NCI-H1048 (cell line): ENCODE data around the gene PLCB2.

ENCODE experiments used
- DNase-seq: peaks from one replicate; lab custom pipeline; 2025; lab: John Stamatoyannopoulos, UW

Gene PLCB2

DNA sequence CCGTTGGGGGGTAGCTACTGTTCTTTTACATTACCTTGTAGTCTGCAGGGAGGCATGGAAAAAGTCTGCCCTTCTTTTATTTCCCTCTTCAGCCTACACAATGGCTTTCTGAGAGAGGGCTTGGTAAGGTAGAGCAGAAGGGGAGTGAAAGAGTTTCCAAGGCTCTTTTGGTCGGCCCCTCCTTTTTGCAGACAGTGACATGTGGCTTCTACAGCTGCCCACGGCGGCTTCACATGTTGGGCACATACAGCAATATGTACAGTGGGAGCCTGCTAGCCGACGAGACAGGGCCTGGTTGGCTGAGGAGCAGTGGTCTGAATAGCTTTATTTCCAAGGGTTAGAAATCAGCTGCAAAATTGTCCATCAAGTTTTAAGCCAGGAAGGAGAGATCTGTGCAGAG is 19.7 kb upstream of the PLCB2 start:
- no peak for DNase-seq

DNA sequence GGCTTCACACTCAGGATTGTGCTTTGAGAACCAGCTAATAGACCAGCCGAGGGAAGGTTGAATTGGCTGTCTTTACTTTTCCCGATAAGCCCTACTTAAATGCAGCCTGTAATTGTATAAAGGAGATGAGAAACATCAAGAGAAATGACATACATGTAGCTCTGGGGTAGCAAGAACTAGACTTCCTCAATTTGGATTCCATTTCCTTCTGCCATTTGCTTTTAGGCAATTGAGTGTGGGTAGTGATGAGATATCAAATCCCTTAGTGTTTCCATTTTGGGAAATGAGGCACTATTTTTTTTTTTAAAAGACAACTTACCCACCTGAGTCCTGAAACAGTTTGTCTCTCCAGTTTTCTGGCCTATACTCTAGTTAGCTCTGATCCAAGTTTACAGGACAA is 18.0 kb upstream of the PLCB2 start:
- no peak for DNase-seq

GRCh38 chr15:40325188-40325587 is 17.5 kb upstream of the PLCB2 start:
- no peak for DNase-seq

DNA sequence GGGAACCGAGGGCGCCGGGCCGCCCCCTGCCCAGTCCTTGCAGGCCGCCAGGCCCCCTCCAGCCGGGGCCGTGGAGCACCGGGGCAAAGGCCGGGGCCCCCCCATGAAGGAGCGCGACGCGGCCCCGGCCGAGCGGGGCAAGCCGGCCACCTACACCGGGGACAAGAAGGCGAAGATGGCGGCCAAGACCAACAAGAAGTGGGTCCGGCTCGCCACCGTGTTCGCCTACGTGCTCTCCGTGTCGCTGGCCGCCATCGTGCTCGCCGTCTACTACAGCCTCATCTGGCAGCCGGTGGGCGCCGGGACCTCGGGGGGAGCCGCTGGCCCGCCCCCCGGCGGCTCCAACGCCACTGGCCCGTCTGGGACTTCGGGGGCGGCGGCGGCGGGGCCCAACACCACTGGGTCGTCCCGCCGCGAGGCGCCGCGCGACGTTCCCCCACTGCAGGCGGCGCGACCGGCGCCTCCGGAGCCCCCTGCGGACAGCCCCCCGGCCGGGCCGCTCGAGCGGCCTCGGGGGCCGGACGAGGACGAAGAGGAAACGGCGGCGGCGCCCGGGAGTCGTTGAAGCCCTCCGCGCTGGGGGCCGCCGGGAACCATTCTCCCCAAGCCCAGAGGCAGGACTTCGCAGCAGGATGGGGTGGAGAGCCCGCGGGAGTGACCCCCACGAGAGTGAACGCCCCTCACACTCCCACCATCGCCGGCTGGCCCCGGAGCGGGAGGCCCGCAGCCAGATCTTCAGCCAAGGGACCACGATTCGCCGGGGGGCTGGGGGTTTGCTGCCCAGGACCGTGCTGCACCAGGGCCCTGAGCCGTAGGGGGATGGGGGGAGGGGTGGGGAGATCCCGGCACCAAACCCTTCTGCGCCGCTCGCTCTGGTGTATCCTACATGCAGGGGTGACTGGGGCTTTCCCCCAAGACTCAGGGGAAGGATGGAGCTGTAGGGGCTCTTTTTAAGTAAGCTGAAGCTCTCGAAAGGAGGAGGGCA is 16.5 kb upstream of the PLCB2 start:
- no peak for DNase-seq

GRCh38 chr15:40323239-40323952 is 15.7 kb upstream of the PLCB2 start, which contains the start of gene INAFM2:
TSS of gene INAFM2 (plus strand) at chr15:40323692. CDS start at chr15:40324056, 364 bp downstream.
- DNase-seq: peak; percentile 85

DNA sequence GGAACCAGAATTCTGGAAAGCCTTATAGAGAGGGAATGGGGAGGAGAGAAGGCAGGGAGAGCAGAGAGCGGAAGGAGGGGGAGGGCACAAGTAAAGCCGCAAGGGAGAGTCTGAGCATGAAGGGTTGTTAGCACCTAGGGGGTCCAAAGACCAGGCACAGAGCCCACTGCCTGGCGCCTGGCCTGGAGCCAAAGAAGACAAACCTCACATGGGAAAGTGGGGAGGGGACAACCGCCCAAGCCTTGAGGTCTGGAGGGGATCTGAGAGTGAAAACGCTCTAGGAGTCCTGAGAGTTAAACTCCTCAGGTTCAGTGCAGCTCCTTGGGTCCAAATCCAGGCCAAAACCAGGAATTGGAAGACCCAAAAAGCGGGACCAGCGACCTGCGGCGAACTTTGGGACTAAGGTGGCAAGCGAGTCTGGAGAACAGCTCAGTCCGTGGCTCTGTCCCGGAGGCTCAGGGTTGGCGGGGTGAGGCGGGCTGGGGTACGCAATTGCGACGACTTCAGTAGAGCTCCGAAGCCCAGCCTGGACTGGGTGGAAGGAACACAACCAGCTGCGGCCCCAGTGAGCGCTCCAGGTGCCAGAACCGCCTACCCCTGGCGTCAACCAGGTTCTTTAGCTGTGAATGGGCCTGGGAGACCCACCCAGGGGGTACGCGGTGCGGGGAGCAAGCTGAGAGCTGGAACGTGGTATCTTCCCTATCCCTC is 14.9 kb upstream of the PLCB2 start:
- DNase-seq: no peak

- DNase-seq: peak; percentile 43
These were observed 13.2 kb upstream of the PLCB2 start for GRCh38 chr15:40320931-40321371.

GRCh38 chr15:40320409-40320808 is 12.7 kb upstream of the PLCB2 start:
- DNase-seq: no peak

DNA sequence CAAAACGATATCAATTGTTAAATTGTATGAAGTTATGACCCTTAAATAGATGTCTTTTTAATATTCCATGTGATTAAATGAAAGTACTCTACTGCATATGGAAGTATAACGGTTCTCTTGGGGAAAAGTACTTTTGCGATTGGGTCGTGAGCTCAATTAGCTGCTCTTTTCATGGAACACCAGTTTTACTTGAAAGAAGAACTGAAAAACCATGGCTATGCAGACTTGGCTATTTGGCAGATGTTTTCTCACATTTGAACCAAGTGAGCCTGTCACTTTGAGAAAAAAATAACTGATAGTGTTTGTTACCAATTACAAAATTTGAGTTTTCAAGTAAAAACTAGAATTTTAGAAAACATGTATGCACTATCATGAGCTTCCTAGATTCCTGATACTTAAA is 9.8 kb upstream of the PLCB2 start:
- DNase-seq: no peak

DNA sequence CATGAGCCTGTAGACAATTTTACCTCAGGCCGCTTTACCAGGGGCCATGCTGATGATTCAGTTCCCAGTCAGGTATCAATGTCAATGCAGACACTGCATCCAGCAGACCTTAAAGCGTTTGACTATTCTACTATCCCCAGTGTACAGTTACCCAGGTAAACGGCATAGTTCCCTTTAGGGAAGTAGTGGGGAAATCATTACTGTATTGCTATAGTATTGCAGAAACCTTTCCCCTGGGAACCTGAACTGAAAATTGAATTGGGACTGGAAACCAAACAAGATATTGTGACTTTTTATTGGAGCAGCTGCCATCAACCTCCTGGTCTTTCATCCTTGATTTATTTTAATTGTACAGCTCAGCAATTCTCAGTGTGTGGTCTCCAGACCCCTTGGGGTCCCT is 9.2 kb upstream of the PLCB2 start:
- DNase-seq: no peak

GRCh38 chr15:40314723-40315276 is 7.1 kb upstream of the PLCB2 start:
- no peak for DNase-seq

DNA sequence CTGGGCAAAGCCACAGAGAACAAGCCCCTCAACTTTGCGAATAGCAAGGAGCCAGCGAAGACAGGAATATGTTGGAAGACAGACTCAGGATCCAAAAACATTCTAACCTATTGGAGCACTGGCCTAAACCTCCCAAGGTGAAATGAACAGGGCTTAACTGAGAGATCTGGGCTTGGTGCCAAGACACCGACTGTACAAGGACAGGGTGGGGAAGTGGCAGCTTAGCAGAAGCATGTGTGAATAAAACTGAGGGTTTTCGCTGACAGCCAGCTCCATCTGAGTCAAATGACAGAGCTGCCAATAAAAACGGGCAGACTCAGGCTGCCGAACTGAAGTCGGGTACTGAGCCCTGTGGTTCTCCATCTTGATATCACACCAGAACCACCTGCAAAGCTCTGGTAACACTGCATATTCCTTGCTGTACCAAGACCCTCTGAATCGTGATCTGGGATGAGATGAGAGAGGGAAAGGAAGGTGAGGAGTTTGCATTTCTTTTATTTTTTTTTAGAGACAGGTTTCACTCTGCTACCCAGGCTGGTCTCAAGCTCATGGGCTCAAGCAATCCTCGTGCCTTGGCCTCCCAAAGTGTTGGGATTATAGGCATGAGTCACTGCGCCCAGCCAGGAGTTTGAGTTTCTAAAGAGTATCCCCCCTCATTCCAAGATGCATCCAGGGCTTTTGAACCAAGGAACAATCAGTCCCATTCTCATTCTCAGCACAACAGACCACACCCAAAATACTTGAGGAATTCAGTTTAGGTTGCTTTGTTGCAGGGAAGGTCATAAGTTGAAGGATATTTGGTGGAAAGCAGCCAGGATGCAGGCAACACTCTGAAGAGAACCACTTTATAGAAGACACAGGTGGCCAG is 6.0 kb upstream of the PLCB2 start:
- peak; percentile 61 for DNase-seq

DNA sequence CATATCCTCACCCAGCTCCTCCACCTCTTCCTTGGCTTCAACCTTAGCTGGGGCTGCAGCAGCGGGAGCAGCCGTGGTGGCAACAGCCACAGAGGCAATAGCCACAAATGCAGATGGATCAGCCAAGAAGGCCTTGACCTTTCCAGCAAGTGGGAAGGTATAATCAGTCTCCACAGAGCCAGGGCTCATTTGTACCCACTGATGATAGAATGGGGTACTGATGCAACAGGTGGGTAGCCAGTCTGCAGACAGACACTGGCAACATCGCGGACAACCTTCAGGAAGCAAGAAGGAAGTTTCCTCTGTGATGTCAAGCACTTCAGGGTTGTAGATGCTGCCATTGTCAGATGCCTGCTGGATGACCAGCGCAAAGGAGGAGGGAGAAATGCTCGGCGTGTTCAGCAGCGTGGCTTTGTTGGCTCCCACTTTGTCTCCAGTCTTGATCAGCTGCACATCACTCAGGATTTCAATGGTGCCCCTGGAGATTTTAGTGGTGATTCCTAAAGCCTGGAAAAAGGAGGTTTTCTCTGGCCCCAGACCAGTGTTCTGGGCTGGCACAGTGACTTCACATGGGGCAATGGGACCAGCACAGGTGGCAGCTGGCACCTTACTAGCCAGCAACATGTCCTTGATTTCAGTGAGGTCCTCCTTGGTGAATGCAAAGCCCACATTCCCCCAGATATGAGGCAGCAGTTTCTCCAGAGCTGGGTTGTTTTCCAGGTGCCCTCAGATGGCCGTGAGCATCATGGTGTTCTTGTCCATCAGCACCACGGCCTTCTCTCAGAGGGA is 4.8 kb upstream of the PLCB2 start:
- DNase-seq: no peak

GRCh38 chr15:40310993-40311392 is 3.3 kb upstream of the PLCB2 start:
- DNase-seq: no peak

DNA sequence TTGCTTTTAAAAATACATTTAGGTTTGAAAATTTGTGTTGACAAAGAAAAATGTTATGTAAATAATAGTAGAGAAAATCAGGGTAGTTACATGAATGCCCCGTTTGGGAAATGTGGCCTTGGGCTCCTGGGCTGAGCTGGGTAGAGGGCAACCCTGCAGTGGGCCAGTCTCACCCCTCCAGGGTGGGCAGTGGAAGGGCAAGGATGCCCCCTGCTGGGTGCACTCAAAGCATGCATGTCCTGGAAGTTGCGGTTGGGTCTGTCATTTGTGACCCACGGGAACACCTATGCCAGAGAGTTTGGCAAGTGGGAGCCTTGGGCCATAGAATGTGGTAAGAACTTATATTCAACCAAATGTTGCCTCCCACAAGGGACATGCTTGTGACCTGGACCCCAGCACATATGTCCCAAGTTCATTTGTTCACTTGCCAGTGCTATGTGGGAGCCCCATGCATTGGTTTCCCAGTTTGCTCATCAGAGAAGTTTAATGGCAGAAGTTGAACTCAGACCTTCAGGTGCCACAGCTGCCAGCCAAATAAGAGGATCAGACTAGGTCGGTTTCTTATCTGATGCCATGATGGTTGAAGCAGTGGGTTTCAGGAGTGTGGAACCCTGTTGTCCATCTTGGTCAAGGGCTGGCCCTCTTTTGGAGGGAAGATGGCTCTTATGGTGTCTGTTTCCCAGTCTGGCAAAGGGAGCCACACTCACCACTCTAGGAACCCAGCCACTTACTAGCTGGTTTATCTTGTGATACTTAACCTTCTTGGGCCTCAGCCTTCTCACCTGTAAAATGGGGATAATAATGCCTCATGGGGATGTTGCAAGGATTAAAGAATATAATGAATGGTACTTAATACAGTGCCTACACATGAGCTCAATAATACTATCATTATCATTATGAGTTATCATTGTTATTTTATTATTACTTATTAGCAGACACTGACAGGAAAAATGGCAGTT is 2.5 kb upstream of the PLCB2 start:
- no peak for DNase-seq

DNA sequence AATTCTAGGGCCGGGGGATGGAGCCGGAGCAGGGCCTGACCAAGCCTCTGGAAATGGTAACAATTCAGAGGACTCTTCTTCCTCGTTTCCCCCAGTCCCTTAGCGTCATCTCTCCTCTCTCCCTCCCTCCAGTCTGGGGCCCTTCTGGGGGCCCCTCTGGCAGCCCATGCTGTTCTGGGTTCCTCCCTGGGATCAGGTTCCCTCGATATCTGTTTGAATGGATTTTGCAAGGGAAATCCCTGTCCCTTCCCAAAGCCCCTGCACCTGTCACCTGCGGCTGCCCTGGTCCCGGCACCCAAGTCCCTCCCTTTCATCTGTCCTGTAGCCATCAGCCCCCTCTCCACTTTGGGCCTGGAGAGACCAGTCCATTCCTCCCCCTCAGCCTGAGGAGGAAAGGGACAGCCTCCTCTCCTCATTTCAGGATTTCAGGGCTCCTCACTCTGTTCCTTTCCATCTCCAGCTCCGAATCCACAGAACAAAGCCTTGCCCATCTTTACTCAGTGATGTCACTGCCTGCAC is 1.7 kb upstream of the PLCB2 start:
- no peak for DNase-seq

GRCh38 chr15:40306908-40307307 is 827 bp downstream of the PLCB2 start:
- no peak for DNase-seq

DNA sequence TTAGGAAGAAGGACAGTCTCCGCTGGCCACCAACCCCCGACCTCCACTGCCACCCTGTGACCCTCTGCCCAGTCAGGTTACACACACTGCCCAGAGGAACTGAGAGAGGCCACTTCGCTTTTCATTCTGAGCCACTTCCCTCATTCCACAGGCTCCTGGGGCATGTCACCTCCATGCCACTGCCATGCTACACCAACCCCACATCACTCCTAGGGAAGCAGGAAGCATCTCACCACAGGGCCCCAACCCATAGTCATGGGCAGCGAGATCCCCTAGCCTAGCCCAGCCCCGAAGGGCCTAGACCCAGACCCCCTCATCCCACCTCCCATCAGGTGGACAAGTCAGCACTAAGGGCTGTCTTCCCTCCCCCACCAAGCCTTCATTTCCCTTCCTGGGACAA is 1.4 kb downstream of the PLCB2 start:
- DNase-seq: no peak

GRCh38 chr15:40305281-40305680 is 2.5 kb downstream of the PLCB2 start:
- no peak for DNase-seq
